ENCODE measurements around the gene EXOC5.
"Not testable (repeated sequence)": the region's sequence is repeated elsewhere in the genome, so short reads cannot be mapped to it uniquely, and the experiment has no call there.

The EXOC5 gene

GRCh38 chr14:57268161-57269069, at the start of gene EXOC5, which contains the start of gene AP5M1:
TSS of gene EXOC5 (minus strand) at chr14:57268905. CDS start at chr14:57268648, 257 bp downstream.
TSS of gene AP5M1 (plus strand) at chr14:57268971. CDS start at chr14:57269315, 344 bp downstream.
- peak; percentile 91 for DNase-seq (ENCODE audit: low read depth)

DNA sequence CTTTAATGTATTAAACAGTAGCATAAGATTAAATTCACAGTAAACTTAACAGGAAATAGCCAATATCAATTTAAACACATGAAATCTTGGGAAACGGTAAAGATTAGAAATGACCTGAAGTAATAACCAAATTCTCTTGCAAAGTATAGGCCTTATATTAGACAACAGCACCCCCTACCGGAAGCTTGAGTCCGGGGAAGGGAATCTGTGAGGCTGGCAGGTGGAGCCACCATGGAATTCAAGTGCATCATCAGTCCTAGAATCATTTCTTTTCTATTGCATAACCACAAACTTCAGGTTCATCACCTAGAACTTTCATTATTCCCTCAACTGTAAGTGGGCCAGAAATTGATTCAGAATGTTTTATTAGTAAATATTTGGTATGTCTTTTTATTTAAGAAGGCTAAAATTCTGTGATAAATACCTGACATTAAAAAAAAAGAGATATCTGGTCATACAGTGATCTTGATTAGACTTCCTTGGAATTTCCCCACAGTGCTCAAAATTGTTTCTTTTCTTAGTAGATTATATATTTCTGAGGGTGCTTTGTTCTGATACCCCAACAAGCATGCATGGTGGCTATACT, 48.6 kb upstream of the EXOC5 start:
- peak; percentile 64 for DNase-seq (ENCODE audit: low read depth)

GRCh38 chr14:57314396-57315089, 45.8 kb upstream of the EXOC5 start:
- no peak for DNase-seq (ENCODE audit: low read depth)

- DNase-seq (ENCODE audit: low read depth), result no peak
Measured at GRCh38 chr14:57302883-57303282, 34.2 kb upstream of the EXOC5 start.

DNA sequence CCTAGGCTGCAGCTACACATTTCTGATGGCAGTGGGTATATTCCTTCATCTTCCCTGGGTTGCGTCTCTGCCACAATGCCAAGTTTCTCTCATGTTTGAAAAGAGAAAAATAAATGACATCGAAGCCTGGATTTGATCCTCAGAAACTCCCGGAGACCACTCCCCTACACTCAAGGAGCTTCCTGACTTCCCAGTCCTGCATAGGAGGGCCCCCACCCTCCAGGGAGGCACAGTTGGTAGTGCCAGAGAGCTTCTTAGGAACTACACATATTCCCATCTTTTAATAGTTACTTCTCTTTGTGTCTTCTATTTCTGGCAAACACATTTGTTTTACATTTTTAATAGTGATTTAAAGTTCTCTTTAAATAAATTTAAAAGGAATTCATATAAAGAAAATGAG, 30.8 kb upstream of the EXOC5 start:
- DNase-seq (ENCODE audit: low read depth), result no peak

- DNase-seq (ENCODE audit: low read depth), result no peak
Measured at GRCh38 chr14:57297852-57298251, 29.1 kb upstream of the EXOC5 start.

DNA sequence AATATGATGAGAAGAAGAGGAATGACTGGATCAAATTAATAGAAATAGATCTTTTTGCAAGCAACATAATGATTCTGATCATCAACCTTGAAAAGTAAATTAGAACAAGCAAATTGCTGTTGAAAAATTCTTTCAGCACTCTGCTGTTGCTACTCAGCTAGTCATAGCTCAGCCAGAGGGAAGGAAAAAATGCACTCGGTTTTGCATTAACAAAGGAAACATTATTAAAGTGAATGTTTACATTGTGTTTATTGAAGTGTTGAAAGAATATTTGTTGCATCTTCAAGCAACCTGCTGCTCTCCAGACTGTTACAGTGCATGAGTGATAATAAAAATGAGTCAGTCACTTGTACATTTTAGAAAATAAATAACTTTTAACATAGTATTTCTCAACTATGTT, 26.5 kb upstream of the EXOC5 start:
- DNase-seq (ENCODE audit: low read depth), result no peak

GRCh38 chr14:57293866-57294837, 25.4 kb upstream of the EXOC5 start:
- DNase-seq (ENCODE audit: low read depth), result no peak

GRCh38 chr14:57291692-57292647, 23.3 kb upstream of the EXOC5 start:
- no peak for DNase-seq (ENCODE audit: low read depth)

- no peak for DNase-seq (ENCODE audit: low read depth)
Measured at GRCh38 chr14:57290751-57291150, 22.0 kb upstream of the EXOC5 start.

GRCh38 chr14:57287745-57288144, 19.0 kb upstream of the EXOC5 start:
- no peak for DNase-seq (ENCODE audit: low read depth)

GRCh38 chr14:57277062-57277461, 8.4 kb upstream of the EXOC5 start:
- no peak for DNase-seq (ENCODE audit: low read depth)

GRCh38 chr14:57275023-57275664, 6.4 kb upstream of the EXOC5 start:
- no peak for DNase-seq (ENCODE audit: low read depth)

DNA sequence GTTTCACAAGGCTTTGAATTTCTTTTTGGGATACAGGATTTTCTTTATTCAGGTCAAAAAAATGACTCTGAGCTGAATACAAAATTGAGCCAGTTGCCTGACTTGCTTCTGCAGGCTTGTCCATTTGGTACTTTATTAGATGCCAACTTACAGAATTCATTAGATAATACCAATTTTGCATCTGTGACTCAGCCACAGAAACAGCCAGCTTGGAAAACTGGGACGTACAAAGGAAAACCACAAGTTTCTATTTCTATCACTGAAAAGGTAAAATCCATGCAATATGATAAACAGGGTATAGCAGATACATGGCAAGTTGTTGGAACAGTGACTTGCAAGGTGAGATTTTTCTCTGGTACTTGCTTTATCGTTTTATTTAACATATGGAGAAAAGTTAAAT, 5.8 kb upstream of the EXOC5 start:
- no peak for DNase-seq (ENCODE audit: low read depth)

DNA sequence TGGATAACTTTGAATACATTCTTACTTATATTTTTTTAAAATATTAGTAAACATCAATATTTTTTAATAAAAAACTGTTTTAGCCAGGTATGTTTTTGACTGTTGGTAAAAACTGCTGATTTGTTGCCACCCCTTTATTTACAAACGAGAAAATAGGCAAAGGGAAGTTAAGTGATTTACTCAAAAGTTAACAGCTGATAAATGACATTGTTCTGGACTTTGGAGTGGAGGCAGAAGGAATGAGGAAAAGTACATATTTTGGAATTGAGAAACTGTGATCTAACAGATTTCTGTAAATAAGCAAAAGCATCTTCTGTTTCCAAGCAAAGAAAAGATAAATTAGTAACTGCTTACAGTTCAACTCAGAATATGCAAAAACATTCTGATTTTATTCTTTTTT, 4.5 kb upstream of the EXOC5 start:
- no peak for DNase-seq (ENCODE audit: low read depth)

- no peak for DNase-seq (ENCODE audit: low read depth)
Measured at GRCh38 chr14:57266065-57266464, 2.6 kb downstream of the EXOC5 start.

- DNase-seq (ENCODE audit: low read depth), result no peak
Measured at GRCh38 chr14:57262117-57262516, 6.6 kb downstream of the EXOC5 start.

GRCh38 chr14:57261604-57262003, 7.1 kb downstream of the EXOC5 start:
- no peak for DNase-seq (ENCODE audit: low read depth)

GRCh38 chr14:57259672-57260071, 9.0 kb downstream of the EXOC5 start:
- DNase-seq (ENCODE audit: low read depth), result no peak

DNA sequence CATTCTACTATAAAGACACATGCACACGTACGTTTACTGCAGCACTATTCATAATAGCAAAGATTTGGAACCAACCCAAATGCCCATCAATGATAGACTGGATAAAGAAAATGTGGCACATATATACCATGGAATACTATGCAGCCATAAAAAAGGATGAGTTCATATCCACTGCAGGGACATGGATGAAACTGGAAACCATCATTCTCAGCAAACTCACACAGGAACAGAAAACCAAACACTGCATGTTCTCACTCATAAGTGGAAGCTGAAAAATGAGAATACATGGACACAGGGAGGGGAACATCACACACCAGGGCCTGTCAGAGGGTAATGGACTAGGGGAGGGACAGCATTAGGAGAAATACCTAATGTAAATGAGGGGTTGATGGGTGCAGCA, 10.5 kb downstream of the EXOC5 start:
- not testable (repeated sequence) for DNase-seq (ENCODE audit: low read depth)

Measured in activated T-cell treated with anti-CD3 and anti-CD28 coated beads for 24 hours (primary cell).